Naive thymus-derived CD8-positive, alpha-beta T cell (primary cell): Measurements from ENCODE around the gene LTBP1. TPM values are rescaled to one million over a fixed set of nuclear protein-coding genes. Genes with fewer than 3 reads are reported as not detected.

ENCODE experiments used
- ATAC-seq, 2 donors: fragments of 150-1000 bp; cut with Tn5 transposase in 1 of 2; sonication (Bioruptor Pico), chemical (Tn5 transposase) in 1 of 2; 1 replicate in 1 of 2; 2 replicates in 1 of 2; pipeline ENCODE4 v1.10.0; 2021; ENCODE audit warnings: mild to moderate bottlenecking in 2 of 2, moderate library complexity in 2 of 2
- POLR2A ChIA-PET: fragments of 350-600 bp; sonication (Branson Sonifier 250); formaldehyde crosslinking; loops from one replicate; lab custom pipeline; 2021; ENCODE audit warnings: antibody characterized with exemption; lab: Charles Lee
- DNase-seq, 10 donors: peaks; one replicate each; pipeline versions ENCODE4 v3.0.0 to v3.0.0-alpha.2; 2020 to 2022
- H3K27ac Mint-ChIP-seq, 10 donors: one replicate each; pipeline ENCODE4 v1.8.0; 2020 to 2022; ENCODE audit warnings: mild to moderate bottlenecking in 10 of 10, mixed read lengths in 10 of 10, moderate library complexity in 4 of 10, inconsistent platforms in 1 of 10
- H3K27me3 Mint-ChIP-seq, 5 donors: one replicate each; pipeline ENCODE4 v1.8.0; 2021 to 2022; ENCODE audit warnings: mixed read lengths in 5 of 5
- H3K36me3 Mint-ChIP-seq, 3 donors: one replicate each; pipeline ENCODE4 v1.8.0; 2020 to 2022; ENCODE audit warnings: mixed read lengths in 3 of 3, mild to moderate bottlenecking in 2 of 3, inconsistent platforms in 1 of 3
- H3K4me1 Mint-ChIP-seq, 4 donors: one replicate each; pipeline ENCODE4 v1.8.0; 2021 to 2022; ENCODE audit warnings: mixed read lengths in 4 of 4
- H3K4me3 Mint-ChIP-seq, 10 donors: one replicate each; pipeline ENCODE4 v1.8.0; 2020 to 2022; ENCODE audit warnings: mild to moderate bottlenecking in 10 of 10, mixed read lengths in 10 of 10, moderate library complexity in 6 of 10, inconsistent platforms in 1 of 10
- H3K9me3 Mint-ChIP-seq, 9 donors: one replicate each; pipeline ENCODE4 v1.8.0; 2020 to 2022; ENCODE audit warnings: mixed read lengths in 9 of 9, mild to moderate bottlenecking in 3 of 9, inconsistent platforms in 1 of 9, moderate library complexity in 1 of 9
- polyA plus RNA-seq, 3 donors: library from polyadenylated mRNA; unstranded; fragments of 300-500 nt; fragmentation: Illumina TruSeq; gene quantifications; one replicate each; pipeline ENCODE4 v1.2.3, GENCODE V29; 2021
- total RNA-seq, 8 experiments: library from RNA in 2 of 8; stranded (reverse) in 2 of 8; gene quantifications; one replicate each; pipeline ENCODE4 v1.2.3 and lab custom pipeline; 2021 to 2026

Gene LTBP1
- total and polyA plus RNA-seq, 5 experiments from 2014 or later, result 0.02 TPM; not detected in 4

- ATAC-seq, result no peak
- no peak overlapping the region for H3K4me3 Mint-ChIP-seq
- no peak for DNase-seq
- H3K27ac Mint-ChIP-seq, result no peak overlapping the region
- POLR2A ChIA-PET, result no interaction called here
- peaks cover 0 to 13% (median 2%) of the 10 kb centered on the region in 9 donors for H3K9me3 Mint-ChIP-seq
- H3K27me3 Mint-ChIP-seq, result peaks cover 7 to 40% (median 25%) of the 10 kb centered on the region in 5 donors
- H3K36me3 Mint-ChIP-seq, result peaks cover 0 to 7% (median 0%) of the 10 kb centered on the region in 3 donors
- H3K4me1 Mint-ChIP-seq, result no peaks in the 10 kb centered on the region
These were observed 76.4 kb downstream of the LTBP1 start for GRCh38 chr2:33022989-33023727.

- H3K36me3 Mint-ChIP-seq, result peaks cover 0 to 7% (median 0%) of the 10 kb centered on the region in 3 donors
- POLR2A ChIA-PET, result no interaction called here
- no peaks in the 10 kb centered on the region for H3K4me1 Mint-ChIP-seq
- H3K9me3 Mint-ChIP-seq, result peaks cover 0 to 13% (median 2%) of the 10 kb centered on the region in 9 donors
- ATAC-seq, result no peak
- no peak overlapping the region for H3K4me3 Mint-ChIP-seq
- DNase-seq, result no peak
- H3K27me3 Mint-ChIP-seq, result peaks cover 7 to 40% (median 25%) of the 10 kb centered on the region in 5 donors
- H3K27ac Mint-ChIP-seq, result no peak overlapping the region
These were observed 77.2 kb downstream of the LTBP1 start for GRCh38 chr2:33023728-33024500.

GRCh38 chr2:33024758-33025157, 78.0 kb downstream of the LTBP1 start:
- Mint-ChIP-seq H3K27ac (no peak overlapping the region), H3K4me3 (no peak overlapping the region), H3K36me3 (peaks cover 0 to 7% (median 0%) of the 10 kb centered on the region in 3 donors), H3K4me1 (no peaks in the 10 kb centered on the region), H3K27me3 (peaks cover 7 to 40% (median 25%) of the 10 kb centered on the region in 5 donors), H3K9me3 (peaks cover 0 to 13% (median 2%) of the 10 kb centered on the region in 9 donors)
- ATAC-seq (no peak), DNase-seq (no peak)
- POLR2A ChIA-PET, result no interaction called here

GRCh38 chr2:33029459-33029858, 82.7 kb downstream of the LTBP1 start:
- Mint-ChIP-seq H3K27me3 (peaks cover 3 to 15% (median 3%) of the 10 kb centered on the region in 5 donors), H3K9me3 (peaks cover 0 to 6% (median 0%) of the 10 kb centered on the region in 9 donors), H3K4me1 (no peaks in the 10 kb centered on the region), H3K4me3 (no peak overlapping the region), H3K36me3 (peaks cover 0 to under 1% (median 0%) of the 10 kb centered on the region in 3 donors), H3K27ac (no peak overlapping the region)
- POLR2A ChIA-PET, result no interaction called here
- ATAC-seq (no peak), DNase-seq (no peak)

GRCh38 chr2:33029926-33030325, 83.2 kb downstream of the LTBP1 start:
- POLR2A ChIA-PET, result no interaction called here

GRCh38 chr2:33030326-33030725, 83.6 kb downstream of the LTBP1 start:
- ATAC-seq, result no peak

More at GRCh38 chr2:33029926-33030325, 83.2 kb downstream of the LTBP1 start:
- peaks cover 0 to 1% (median 0%) of the 10 kb centered on the region in 9 donors for H3K9me3 Mint-ChIP-seq
- DNase-seq (no peak), ATAC-seq (no peak)
- no peaks in the 10 kb centered on the region for H3K36me3 Mint-ChIP-seq
- H3K4me3 Mint-ChIP-seq, result no peak overlapping the region
- H3K4me1 Mint-ChIP-seq, result no peaks in the 10 kb centered on the region
- H3K27me3 Mint-ChIP-seq, result peaks cover 0 to 14% (median 3%) of the 10 kb centered on the region in 5 donors
- H3K27ac Mint-ChIP-seq, result no peak overlapping the region

GRCh38 chr2:33032245-33032644, 85.5 kb downstream of the LTBP1 start:
- H3K27ac Mint-ChIP-seq, result no peak overlapping the region
- no peak overlapping the region for H3K4me3 Mint-ChIP-seq
- no peaks in the 10 kb centered on the region for H3K4me1 Mint-ChIP-seq
- POLR2A ChIA-PET, result no interaction called here
- ATAC-seq (no peak), DNase-seq (no peak)
- no peaks in the 10 kb centered on the region for H3K9me3 Mint-ChIP-seq
- peaks cover 0 to 14% (median 4%) of the 10 kb centered on the region in 5 donors for H3K27me3 Mint-ChIP-seq
- no peaks in the 10 kb centered on the region for H3K36me3 Mint-ChIP-seq

More at GRCh38 chr2:33030326-33030725, 83.6 kb downstream of the LTBP1 start:
- H3K4me1 Mint-ChIP-seq, result no peaks in the 10 kb centered on the region
- H3K27ac Mint-ChIP-seq, result no peak overlapping the region
- H3K27me3 Mint-ChIP-seq, result peaks cover 0 to 14% (median 3%) of the 10 kb centered on the region in 5 donors
- no peaks in the 10 kb centered on the region for H3K36me3 Mint-ChIP-seq
- POLR2A ChIA-PET, result no interaction called here
- no peaks in the 10 kb centered on the region for H3K9me3 Mint-ChIP-seq
- DNase-seq, result no peak
- H3K4me3 Mint-ChIP-seq, result no peak overlapping the region

GRCh38 chr2:33033606-33034081, 86.9 kb downstream of the LTBP1 start:
- no peak for ATAC-seq
- H3K27ac Mint-ChIP-seq, result no peak overlapping the region
- H3K4me3 Mint-ChIP-seq, result no peak overlapping the region
- H3K9me3 Mint-ChIP-seq, result no peaks in the 10 kb centered on the region
- no peaks in the 10 kb centered on the region for H3K36me3 Mint-ChIP-seq
- H3K4me1 Mint-ChIP-seq, result no peaks in the 10 kb centered on the region
- peaks cover 0 to 14% (median 3%) of the 10 kb centered on the region in 5 donors for H3K27me3 Mint-ChIP-seq
- POLR2A ChIA-PET, result no interaction called here
- DNase-seq, result no peak

GRCh38 chr2:33034784-33035183, 88.0 kb downstream of the LTBP1 start:
- Mint-ChIP-seq H3K27ac (no peak overlapping the region), H3K4me1 (no peaks in the 10 kb centered on the region), H3K4me3 (no peak overlapping the region), H3K9me3 (no peaks in the 10 kb centered on the region), H3K36me3 (no peaks in the 10 kb centered on the region), H3K27me3 (peaks cover 0 to 21% (median 6%) of the 10 kb centered on the region in 5 donors)
- POLR2A ChIA-PET, result no interaction called here
- DNase-seq (no peak), ATAC-seq (no peak)

GRCh38 chr2:33038230-33038629, 91.5 kb downstream of the LTBP1 start:
- POLR2A ChIA-PET, result no interaction called here
- Mint-ChIP-seq H3K27ac (no peak overlapping the region), H3K9me3 (no peaks in the 10 kb centered on the region), H3K4me3 (no peak overlapping the region), H3K27me3 (peaks cover 0 to 10% (median 4%) of the 10 kb centered on the region in 5 donors), H3K36me3 (no peaks in the 10 kb centered on the region), H3K4me1 (no peaks in the 10 kb centered on the region)
- no peak for DNase-seq
- no peak for ATAC-seq

- no peak for DNase-seq
- no peaks in the 10 kb centered on the region for H3K4me1 Mint-ChIP-seq
- H3K4me3 Mint-ChIP-seq, result no peak overlapping the region
- no peaks in the 10 kb centered on the region for H3K36me3 Mint-ChIP-seq
- no peak overlapping the region for H3K27ac Mint-ChIP-seq
- POLR2A ChIA-PET, result no interaction called here
- H3K9me3 Mint-ChIP-seq, result no peaks in the 10 kb centered on the region
- peaks cover 0 to 9% (median 4%) of the 10 kb centered on the region in 5 donors for H3K27me3 Mint-ChIP-seq
- no peak for ATAC-seq
These were observed 92.0 kb downstream of the LTBP1 start for GRCh38 chr2:33038799-33039198.

GRCh38 chr2:33040541-33040940, 93.8 kb downstream of the LTBP1 start:
- no peak overlapping the region for H3K4me3 Mint-ChIP-seq
- H3K9me3 Mint-ChIP-seq, result no peaks in the 10 kb centered on the region
- DNase-seq (no peak), ATAC-seq (no peak)
- H3K27me3 Mint-ChIP-seq, result peaks cover 0 to 9% (median 7%) of the 10 kb centered on the region in 5 donors
- no peaks in the 10 kb centered on the region for H3K36me3 Mint-ChIP-seq
- POLR2A ChIA-PET, result no interaction called here
- no peak overlapping the region for H3K27ac Mint-ChIP-seq
- H3K4me1 Mint-ChIP-seq, result no peaks in the 10 kb centered on the region

GRCh38 chr2:33042265-33042664, 95.5 kb downstream of the LTBP1 start:
- Mint-ChIP-seq H3K36me3 (no peaks in the 10 kb centered on the region), H3K4me3 (no peak overlapping the region), H3K9me3 (no peaks in the 10 kb centered on the region), H3K27me3 (peaks cover 4 to 12% (median 5%) of the 10 kb centered on the region in 5 donors), H3K4me1 (no peaks in the 10 kb centered on the region), H3K27ac (no peak overlapping the region)
- POLR2A ChIA-PET, result no interaction called here
- DNase-seq (no peak), ATAC-seq (no peak)
